ENCODE results near the gene DHRS3. TPM values are rescaled to one million over a fixed set of nuclear protein-coding genes. Genes with fewer than 3 reads are reported as not detected.

DHRS3 gene
- total and polyA plus RNA-seq, 2 experiments from 2014 or later: 12.5 to 15.3 TPM

GRCh38 chr1:12603224-12603623, 14.8 kb downstream of the DHRS3 start:
- TF ChIP-seq, protein P1, sequence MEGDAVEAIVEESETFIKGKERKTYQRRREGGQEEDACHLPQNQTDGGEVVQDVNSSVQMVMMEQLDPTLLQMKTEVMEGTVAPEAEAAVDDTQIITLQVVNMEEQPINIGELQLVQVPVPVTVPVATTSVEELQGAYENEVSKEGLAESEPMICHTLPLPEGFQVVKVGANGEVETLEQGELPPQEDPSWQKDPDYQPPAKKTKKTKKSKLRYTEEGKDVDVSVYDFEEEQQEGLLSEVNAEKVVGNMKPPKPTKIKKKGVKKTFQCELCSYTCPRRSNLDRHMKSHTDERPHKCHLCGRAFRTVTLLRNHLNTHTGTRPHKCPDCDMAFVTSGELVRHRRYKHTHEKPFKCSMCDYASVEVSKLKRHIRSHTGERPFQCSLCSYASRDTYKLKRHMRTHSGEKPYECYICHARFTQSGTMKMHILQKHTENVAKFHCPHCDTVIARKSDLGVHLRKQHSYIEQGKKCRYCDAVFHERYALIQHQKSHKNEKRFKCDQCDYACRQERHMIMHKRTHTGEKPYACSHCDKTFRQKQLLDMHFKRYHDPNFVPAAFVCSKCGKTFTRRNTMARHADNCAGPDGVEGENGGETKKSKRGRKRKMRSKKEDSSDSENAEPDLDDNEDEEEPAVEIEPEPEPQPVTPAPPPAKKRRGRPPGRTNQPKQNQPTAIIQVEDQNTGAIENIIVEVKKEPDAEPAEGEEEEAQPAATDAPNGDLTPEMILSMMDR (IDR thresholded peaks at IDR 0.05; ENCODE audit: low read depth, low read length): no peak
- H3K4me3 ChIP-seq: no peak overlapping the region
- no peaks in the 10 kb centered on the region for H3K36me3 ChIP-seq
- no peaks in the 10 kb centered on the region for H3K27me3 ChIP-seq
- DNase-seq (ENCODE audit: low read depth in 1 of 2, low spot score in 1 of 2): no peak
- H3K4me1 ChIP-seq (ENCODE audit: low read depth): no peaks in the 10 kb centered on the region
- H3K9me3 ChIP-seq (ENCODE audit: low read depth): no peaks in the 10 kb centered on the region
- no peak overlapping the region for H3K27ac ChIP-seq

- Histone ChIP-seq H3K4me1 (ENCODE audit: low read depth) (no peaks in the 10 kb centered on the region), H3K27me3 (no peaks in the 10 kb centered on the region), H3K36me3 (no peaks in the 10 kb centered on the region), H3K27ac (no peak overlapping the region), H3K4me3 (no peak overlapping the region), H3K9me3 (ENCODE audit: low read depth) (no peaks in the 10 kb centered on the region)
- no peak for DNase-seq (ENCODE audit: low read depth in 1 of 2, low spot score in 1 of 2)
- TF ChIP-seq, protein P1 (IDR thresholded peaks at IDR 0.05; ENCODE audit: low read depth, low read length): no peak
Observed at GRCh38 chr1:12602659-12603024, 15.4 kb downstream of the DHRS3 start.

DNA sequence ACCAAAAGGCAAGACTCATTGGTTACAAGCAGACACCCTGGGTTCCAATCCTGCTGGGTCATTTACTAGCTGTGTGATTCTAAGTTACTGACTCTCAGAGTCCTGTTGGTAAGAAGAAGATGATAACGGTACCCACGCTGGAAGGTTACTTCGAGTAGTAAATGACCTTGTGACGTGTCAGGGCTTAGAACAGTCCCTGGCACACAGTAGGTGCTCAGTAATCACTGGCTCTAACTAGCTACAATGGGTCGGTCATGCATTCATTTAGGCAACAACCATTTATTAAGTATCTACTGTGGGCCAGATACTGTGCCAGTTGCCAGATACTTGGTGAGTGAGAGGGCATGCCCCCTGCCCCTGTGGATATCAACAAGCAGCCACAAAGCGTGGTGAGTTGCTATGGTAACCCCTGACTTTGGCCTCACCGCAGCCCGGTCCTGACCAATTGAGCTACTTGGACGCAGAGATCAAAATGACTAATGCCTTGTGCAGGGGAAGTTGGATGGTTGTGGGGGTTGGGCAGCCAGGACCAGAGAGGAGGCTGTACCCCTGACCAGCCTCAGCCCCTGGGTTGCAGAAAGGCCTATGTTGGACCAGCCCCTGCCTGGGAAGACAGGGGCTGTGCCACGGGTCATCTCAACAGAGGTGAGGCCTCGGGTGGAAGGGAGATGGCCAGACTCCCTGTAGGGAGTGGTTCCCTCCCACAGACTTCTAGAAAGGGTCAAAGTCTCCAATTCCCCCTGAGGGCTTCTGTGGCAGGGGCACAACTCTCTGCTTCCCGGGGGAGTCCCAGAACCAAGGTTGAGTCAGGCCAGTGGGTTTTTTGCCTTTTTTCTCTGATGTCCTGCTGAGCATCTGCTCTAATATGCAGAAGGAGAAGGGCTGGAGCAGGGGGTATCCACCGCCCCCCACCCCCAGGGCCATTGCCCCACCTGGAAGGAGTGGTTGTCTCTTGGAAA, 16.0 kb downstream of the DHRS3 start:
- Histone ChIP-seq H3K27me3 (no peaks in the 10 kb centered on the region), H3K27ac (no peak overlapping the region), H3K36me3 (no peaks in the 10 kb centered on the region), H3K9me3 (ENCODE audit: low read depth) (no peaks in the 10 kb centered on the region), H3K4me3 (no peak overlapping the region), H3K4me1 (ENCODE audit: low read depth) (no peaks in the 10 kb centered on the region)
- TF ChIP-seq, protein P1 (IDR thresholded peaks at IDR 0.05; ENCODE audit: low read depth, low read length): no peak
- DNase-seq (ENCODE audit: low read depth in 1 of 2, low spot score in 1 of 2): peak in 1 of 2 donors; percentile 97

DNA sequence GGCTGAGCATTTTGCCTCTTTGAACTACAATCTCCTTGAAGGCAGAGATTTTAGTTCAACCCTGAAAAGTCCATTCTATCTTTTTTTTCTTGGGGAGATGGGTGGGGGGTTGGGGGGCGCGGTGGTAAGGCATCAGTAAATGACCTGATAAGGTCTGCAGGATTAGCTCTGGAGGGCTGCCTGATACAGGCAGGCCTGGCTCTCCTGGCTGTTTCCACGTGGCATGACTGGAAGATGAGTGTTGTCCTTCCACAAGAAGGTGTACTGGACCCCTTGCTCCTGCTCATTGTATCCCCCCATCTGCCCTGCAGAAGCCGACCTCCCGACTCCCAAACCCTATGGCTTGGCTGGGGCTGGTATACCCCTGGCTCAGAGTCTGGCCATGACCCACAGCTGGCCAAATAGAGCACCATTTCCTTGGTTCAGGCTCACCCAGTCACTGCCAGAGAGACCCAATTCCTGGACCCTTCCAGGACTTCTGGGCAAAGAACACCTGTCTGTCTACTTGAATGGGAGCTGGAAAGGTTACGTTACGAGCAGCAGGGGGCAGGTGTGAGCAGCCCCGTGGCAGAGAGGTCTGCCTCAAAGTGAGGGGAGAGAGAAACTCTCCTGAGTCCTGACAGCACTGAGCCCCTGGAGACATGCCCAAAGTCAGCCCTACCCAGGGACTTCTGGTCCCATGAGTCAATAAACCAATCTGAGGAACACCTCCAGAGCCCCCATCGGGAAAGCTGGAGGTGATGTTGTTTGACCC, 17.0 kb downstream of the DHRS3 start:
- H3K36me3 ChIP-seq: no peaks in the 10 kb centered on the region
- TF ChIP-seq, protein P1 (IDR thresholded peaks at IDR 0.05; ENCODE audit: low read depth, low read length): peak; percentile 58
- H3K9me3 ChIP-seq (ENCODE audit: low read depth): no peaks in the 10 kb centered on the region
- peaks cover 4% of the 10 kb centered on the region for H3K4me1 ChIP-seq (ENCODE audit: low read depth)
- no peak overlapping the region for H3K27ac ChIP-seq
- no peak overlapping the region for H3K4me3 ChIP-seq
- H3K27me3 ChIP-seq: no peaks in the 10 kb centered on the region
- DNase-seq (ENCODE audit: low read depth in 1 of 2, low spot score in 1 of 2): peak; percentile 40 to 65

GRCh38 chr1:12600335-12600734, 17.7 kb downstream of the DHRS3 start:
- Histone ChIP-seq H3K4me3 (no peak overlapping the region), H3K4me1 (ENCODE audit: low read depth) (peaks cover 6% of the 10 kb centered on the region), H3K9me3 (ENCODE audit: low read depth) (no peaks in the 10 kb centered on the region), H3K36me3 (no peaks in the 10 kb centered on the region), H3K27me3 (no peaks in the 10 kb centered on the region), H3K27ac (no peak overlapping the region)
- no peak for DNase-seq (ENCODE audit: low read depth in 1 of 2, low spot score in 1 of 2)
- TF ChIP-seq, protein P1 (IDR thresholded peaks at IDR 0.05; ENCODE audit: low read depth, low read length): no peak
